Smooth muscle cell (in vitro differentiated cells): ENCODE results near the gene GLRX. TPM values are rescaled to one million over a fixed set of nuclear protein-coding genes. Genes with fewer than 3 reads are reported as not detected.

ENCODE experiments used
- DNase-seq: peaks from one replicate; lab custom pipeline; 2025; ENCODE audit not compliant: unreplicated experiment; lab: John Stamatoyannopoulos, UW
- H2AFZ ChIP-seq: fragments of 200-600 bp; sonication (generic); 2 replicates; pipeline ENCODE4 v1.6.0; 2016; ENCODE audit warnings: antibody characterized with exemption, low read depth, mild to moderate bottlenecking
- H3F3A ChIP-seq: fragments of 200-600 bp; sonication (generic); 2 replicates; pipeline ENCODE4 v1.6.0; 2017; ENCODE audit warnings: antibody characterized with exemption, low read depth
- H3K27ac ChIP-seq: fragments of 200-600 bp; sonication (generic); 2 replicates; pipeline ENCODE4 v1.5.1; 2016; ENCODE audit warnings: low read depth, mild to moderate bottlenecking
- H3K27me3 ChIP-seq: fragments of 200-600 bp; sonication (generic); 2 replicates; pipeline ENCODE4 v1.6.1; 2016; ENCODE audit warnings: low read depth, mild to moderate bottlenecking
- H3K36me3 ChIP-seq: fragments of 200-600 bp; sonication (generic); 2 replicates; pipeline ENCODE4 v1.5.1; 2016; ENCODE audit warnings: low read depth
- H3K4me1 ChIP-seq: fragments of 200-600 bp; sonication (generic); 2 replicates; pipeline ENCODE4 v1.5.1; 2016; ENCODE audit warnings: low read depth
- H3K4me2 ChIP-seq: fragments of 200-600 bp; sonication (generic); 2 replicates; pipeline ENCODE4 v1.6.0; 2016; ENCODE audit warnings: mild to moderate bottlenecking
- H3K4me3 ChIP-seq: fragments of 200-600 bp; sonication (generic); 2 replicates; pipeline ENCODE4 v1.5.1; 2016; ENCODE audit warnings: mild to moderate bottlenecking
- H3K79me2 ChIP-seq: fragments of 200-600 bp; sonication (generic); 2 replicates; pipeline ENCODE4 v1.6.0; 2016; ENCODE audit warnings: low read depth, mild to moderate bottlenecking
- H3K9ac ChIP-seq: fragments of 200-600 bp; sonication (generic); 2 replicates; pipeline ENCODE4 v1.6.0; 2016; ENCODE audit warnings: low read depth
- H3K9me3 ChIP-seq: fragments of 200-600 bp; sonication (generic); replicated peaks from 2 replicates; pipeline ENCODE4 v1.5.1; 2016; ENCODE audit warnings: low read depth
- H4K20me1 ChIP-seq: fragments of 200-600 bp; sonication (generic); 2 replicates; pipeline ENCODE4 v1.6.0; 2016; ENCODE audit warnings: low read depth
- CTCF ChIP-seq: fragments of 200-600 bp; sonication (generic); IDR thresholded peaks from 2 replicates; pipeline ENCODE4 v1.5.1; 2017; ENCODE audit warnings: borderline replicate concordance, mild to moderate bottlenecking, antibody characterized with exemption; ENCODE audit not compliant: insufficient read depth, poor library complexity, severe bottlenecking
- WGBS: methylation state at CpG from one replicate; pipeline ENCODE4 v1.1.7; 2016; ENCODE audit warnings: low lambda C conversion rate; 5-methylcytosine and 5-hydroxymethylcytosine counted together
- polyA plus RNA-seq: library from polyadenylated mRNA; unstranded; fragments of >200 nt; fragmentation: Nextera tagmentation; extraction: Ambion mirVana; gene quantifications from 2 replicates; pipeline ENCODE4 v1.2.1, GENCODE V29; 2016
- total RNA-seq: library from RNA; depleted of rRNA; stranded (reverse); fragments of >200 nt; gene quantifications from 2 replicates; pipeline ENCODE4 v1.2.3, GENCODE V29; 2014

The GLRX gene
- total and polyA plus RNA-seq, 2 experiments from 2014 or later = 50.8 to 95.7 TPM

GRCh38 chr5:95858023-95858461 is 35.5 kb upstream of the GLRX start:
- H3K36me3 ChIP-seq = no peaks in the 10 kb centered on the region
- TF ChIP-seq CTCF = no peak
- H4K20me1 ChIP-seq = no peaks in the 10 kb centered on the region
- peaks cover 38% of the 10 kb centered on the region for H3K4me1 ChIP-seq
- no peaks in the 10 kb centered on the region for H3K79me2 ChIP-seq
- WGBS = 53% methylated on average over 8 of the region's 8 CpGs
- H3K4me2 ChIP-seq = peak overlapping the region; percentile 79
- peak overlapping the region; percentile 98 for H3K27ac ChIP-seq
- H3K9me3 ChIP-seq = no peaks in the 10 kb centered on the region
- H3K27me3 ChIP-seq = no peaks in the 10 kb centered on the region
- H3K4me3 ChIP-seq = no peak overlapping the region
- peak overlapping the region; percentile 23 for H3K9ac ChIP-seq
- H2AFZ ChIP-seq = no peak overlapping the region
- H3F3A ChIP-seq = peaks cover 20% of the 10 kb centered on the region
- DNase-seq = no peak

GRCh38 chr5:95857185-95857945 is 34.8 kb upstream of the GLRX start:
- Histone ChIP-seq H4K20me1 (no peaks in the 10 kb centered on the region), H3K9me3 (no peaks in the 10 kb centered on the region), H3K9ac (peak overlapping the region; percentile 23), H3K4me2 (no peak overlapping the region), H3K36me3 (no peaks in the 10 kb centered on the region), H3K79me2 (no peaks in the 10 kb centered on the region), H3K4me1 (peaks cover 35% of the 10 kb centered on the region), H2AFZ (no peak overlapping the region), H3K27me3 (no peaks in the 10 kb centered on the region), H3F3A (peaks cover 20% of the 10 kb centered on the region), H3K27ac (peak overlapping the region; percentile 98), H3K4me3 (no peak overlapping the region)
- WGBS = 61% methylated on average over 12 of the region's 12 CpGs
- TF ChIP-seq CTCF = no peak
- DNase-seq = no peak

- no peak for TF ChIP-seq CTCF
- H4K20me1 ChIP-seq = no peaks in the 10 kb centered on the region
- H3K4me2 ChIP-seq = no peak overlapping the region
- 91% methylated on average over 7 of the region's 7 CpGs for WGBS
- DNase-seq = no peak
- no peaks in the 10 kb centered on the region for H3K9me3 ChIP-seq
- H3F3A ChIP-seq = peaks cover 20% of the 10 kb centered on the region
- H3K9ac ChIP-seq = no peak overlapping the region
- peaks cover 32% of the 10 kb centered on the region for H3K4me1 ChIP-seq
- H3K79me2 ChIP-seq = no peaks in the 10 kb centered on the region
- no peaks in the 10 kb centered on the region for H3K36me3 ChIP-seq
- H2AFZ ChIP-seq = no peak overlapping the region
- H3K27me3 ChIP-seq = no peaks in the 10 kb centered on the region
- H3K27ac ChIP-seq = no peak overlapping the region
- no peak overlapping the region for H3K4me3 ChIP-seq
These were observed 34.0 kb upstream of the GLRX start for GRCh38 chr5:95856501-95856981.
